PC-9 (cell line): Measurements from ENCODE around the gene ELAC1. TPM values are rescaled to one million over a fixed set of nuclear protein-coding genes. Genes with fewer than 3 reads are reported as not detected.

Source experiments
- BruUV-seq: library from RNA; stranded (reverse); fragments of 400-500 nt; replicated peaks from 2 replicates; lab custom pipeline; 2021; lab: Mats Ljungman, UMichigan
- CTCF ChIA-PET: fragments of 300-600 bp; sonication (Branson Sonifier 250); formaldehyde crosslinking; loops from one replicate; lab custom pipeline; 2022; ENCODE audit warnings: antibody characterized with exemption; lab: Charles Lee
- POLR2A ChIA-PET: fragments of 300-600 bp; sonication (Branson Sonifier 250); formaldehyde crosslinking; loops from one replicate; lab custom pipeline; 2022; ENCODE audit warnings: antibody characterized with exemption; ENCODE audit not compliant: unreplicated experiment; lab: Charles Lee
- DNase-seq, 2 experiments: peaks; one replicate each; pipeline versions ENCODE4 v3.0.0 to v3.0.0-alpha.2; 2015 to 2022; ENCODE audit warnings: mixed read lengths in 1 of 2
- H2AFZ ChIP-seq: fragments of 200-600 bp; sonication (generic); 2 replicates; pipeline ENCODE4 v1.8.1; 2017; ENCODE audit warnings: antibody characterized with exemption
- H3F3A ChIP-seq: fragments of 200-600 bp; sonication (generic); 2 replicates; pipeline ENCODE4 v1.8.1; 2017; ENCODE audit warnings: antibody characterized with exemption, mild to moderate bottlenecking, low read depth; ENCODE audit not compliant: insufficient read depth
- H3K27ac ChIP-seq: fragments of 200-600 bp; sonication (generic); 2 replicates; pipeline ENCODE4 v1.6.1; 2016; ENCODE audit warnings: mixed run types
- H3K27me3 ChIP-seq: fragments of 200-600 bp; sonication (generic); 2 replicates; pipeline ENCODE4 v1.6.1; 2016; ENCODE audit warnings: low read depth, mixed run types; ENCODE audit not compliant: insufficient read depth
- H3K36me3 ChIP-seq: fragments of 200-600 bp; sonication (generic); 2 replicates; pipeline ENCODE4 v1.6.1; 2016; ENCODE audit warnings: low read depth, mixed run types
- H3K4me1 ChIP-seq: fragments of 200-600 bp; sonication (generic); replicated peaks from 2 replicates; pipeline ENCODE4 v1.6.1; 2016; ENCODE audit warnings: mixed run types; ENCODE audit not compliant: insufficient read depth
- H3K4me2 ChIP-seq: fragments of 200-600 bp; sonication (generic); 2 replicates; pipeline ENCODE4 v1.6.1; 2017; ENCODE audit warnings: mixed run types
- H3K4me3 ChIP-seq: fragments of 200-600 bp; sonication (generic); 2 replicates; pipeline ENCODE4 v1.6.1; 2016; ENCODE audit warnings: mixed run types
- H3K79me2 ChIP-seq: fragments of 200-600 bp; sonication (generic); 2 replicates; pipeline ENCODE4 v1.6.1; 2017; ENCODE audit warnings: low read depth, mixed run types
- H3K9me2 ChIP-seq: fragments of 200-600 bp; sonication (generic); 2 replicates; pipeline ENCODE4 v1.8.1; 2017; ENCODE audit warnings: mild to moderate bottlenecking; ENCODE audit not compliant: insufficient read depth
- H3K9me3 ChIP-seq: fragments of 200-600 bp; sonication (generic); 2 replicates; pipeline ENCODE4 v1.8.1; 2016; ENCODE audit warnings: low read depth; ENCODE audit not compliant: insufficient read depth
- H4K20me1 ChIP-seq: fragments of 200-600 bp; sonication (generic); 2 replicates; pipeline ENCODE4 v1.8.1; 2017; ENCODE audit not compliant: insufficient read depth
- EZH2 ChIP-seq: fragments of 200-600 bp; sonication (generic); IDR thresholded peaks from 2 replicates; pipeline ENCODE4 v1.8.0; 2017; ENCODE audit warnings: antibody characterized with exemption, low read depth
- intact Hi-C: fragments of 100-400 bp; cut with micrococcal nuclease; formaldehyde crosslinking; loops from one replicate; pipeline ENCODE4 v1.10.0; 2022; ENCODE audit not compliant: unreplicated experiment
- total RNA-seq: library from RNA; stranded (reverse); gene quantifications from 2 replicates; pipeline ENCODE4 v1.2.3, GENCODE V29; 2021
- TF ChIP-seq, protein P1 (sequence below): fragments of 200-600 bp; sonication (generic); conservative IDR thresholded peaks from 2 replicates; pipeline ENCODE4 v1.6.1; 2017; ENCODE audit warnings: mixed run types, antibody characterized with exemption, mild to moderate bottlenecking, moderate library complexity

Gene ELAC1
- total RNA-seq, 1 experiment from 2014 or later = 6.0 TPM

GRCh38 chr18:51006948-51007789 is 39.3 kb downstream of the ELAC1 start:
- Histone ChIP-seq H3K9me3 (no peaks in the 10 kb centered on the region), H3K27ac (no peak overlapping the region), H4K20me1 (no peaks in the 10 kb centered on the region), H3K4me3 (no peak overlapping the region), H3F3A (no peaks in the 10 kb centered on the region), H3K79me2 (no peaks in the 10 kb centered on the region), H3K4me1 (no peaks in the 10 kb centered on the region), H3K4me2 (no peak overlapping the region), H3K36me3 (no peaks in the 10 kb centered on the region), H3K9me2 (no peaks in the 10 kb centered on the region), H3K27me3 (no peaks in the 10 kb centered on the region), H2AFZ (no peak overlapping the region)
- BruUV-seq = no TSS peak
- POLR2A ChIA-PET = no interaction called here
- DNase-seq = no peak
- CTCF ChIA-PET = no interaction called here
- TF ChIP-seq EZH2 = no peak
- TF ChIP-seq, protein P1, sequence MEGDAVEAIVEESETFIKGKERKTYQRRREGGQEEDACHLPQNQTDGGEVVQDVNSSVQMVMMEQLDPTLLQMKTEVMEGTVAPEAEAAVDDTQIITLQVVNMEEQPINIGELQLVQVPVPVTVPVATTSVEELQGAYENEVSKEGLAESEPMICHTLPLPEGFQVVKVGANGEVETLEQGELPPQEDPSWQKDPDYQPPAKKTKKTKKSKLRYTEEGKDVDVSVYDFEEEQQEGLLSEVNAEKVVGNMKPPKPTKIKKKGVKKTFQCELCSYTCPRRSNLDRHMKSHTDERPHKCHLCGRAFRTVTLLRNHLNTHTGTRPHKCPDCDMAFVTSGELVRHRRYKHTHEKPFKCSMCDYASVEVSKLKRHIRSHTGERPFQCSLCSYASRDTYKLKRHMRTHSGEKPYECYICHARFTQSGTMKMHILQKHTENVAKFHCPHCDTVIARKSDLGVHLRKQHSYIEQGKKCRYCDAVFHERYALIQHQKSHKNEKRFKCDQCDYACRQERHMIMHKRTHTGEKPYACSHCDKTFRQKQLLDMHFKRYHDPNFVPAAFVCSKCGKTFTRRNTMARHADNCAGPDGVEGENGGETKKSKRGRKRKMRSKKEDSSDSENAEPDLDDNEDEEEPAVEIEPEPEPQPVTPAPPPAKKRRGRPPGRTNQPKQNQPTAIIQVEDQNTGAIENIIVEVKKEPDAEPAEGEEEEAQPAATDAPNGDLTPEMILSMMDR = no peak
- intact Hi-C loops = no loop called here

GRCh38 chr18:51007790-51008139 is 39.9 kb downstream of the ELAC1 start:
- Histone ChIP-seq H4K20me1 (no peaks in the 10 kb centered on the region), H3F3A (no peaks in the 10 kb centered on the region), H3K9me2 (no peaks in the 10 kb centered on the region), H3K4me2 (no peak overlapping the region), H2AFZ (no peak overlapping the region), H3K36me3 (no peaks in the 10 kb centered on the region), H3K79me2 (no peaks in the 10 kb centered on the region), H3K4me1 (no peaks in the 10 kb centered on the region), H3K9me3 (no peaks in the 10 kb centered on the region), H3K27ac (no peak overlapping the region), H3K27me3 (no peaks in the 10 kb centered on the region), H3K4me3 (no peak overlapping the region)
- POLR2A ChIA-PET = no interaction called here
- CTCF ChIA-PET = no interaction called here
- intact Hi-C loops = no loop called here
- no TSS peak for BruUV-seq
- TF ChIP-seq, protein P1 = no peak
- TF ChIP-seq EZH2 = no peak
- no peak for DNase-seq

- Histone ChIP-seq H3K27ac (no peak overlapping the region), H3K4me3 (no peak overlapping the region), H3K79me2 (no peaks in the 10 kb centered on the region), H2AFZ (no peak overlapping the region), H3K9me2 (no peaks in the 10 kb centered on the region), H3K27me3 (no peaks in the 10 kb centered on the region), H3K9me3 (no peaks in the 10 kb centered on the region), H3K4me2 (no peak overlapping the region), H3F3A (no peaks in the 10 kb centered on the region), H3K4me1 (no peaks in the 10 kb centered on the region), H4K20me1 (no peaks in the 10 kb centered on the region), H3K36me3 (no peaks in the 10 kb centered on the region)
- no TSS peak for BruUV-seq
- ChIA-PET CTCF (no interaction called here), POLR2A (no interaction called here)
- TF ChIP-seq EZH2 = no peak
- TF ChIP-seq, protein P1 = no peak
- no peak for DNase-seq
- intact Hi-C loops = no loop called here
Observed at GRCh38 chr18:51009072-51009471, 41.2 kb downstream of the ELAC1 start.
